ENCODE results near the gene MINDY2.

- no peak for TF ChIP-seq EZH2 (IDR thresholded peaks at IDR 0.05)
- no peak for TF ChIP-seq POLR2AphosphoS5 (IDR thresholded peaks at IDR 0.05; ENCODE audit: borderline replicate concordance, low read depth, low read length)
- no peak for TF ChIP-seq FOXP2 (optimal IDR thresholded peaks at IDR 0.05; ENCODE audit: control extremely low read depth, extremely low read length, insufficient read depth)
Observed at GRCh38 chr15:58788056-58788710, 17.1 kb downstream of the MINDY2 start.
